DMS 273 (cell line): ENCODE results near the gene BCL11B.
"Not testable (repeated sequence)": the region's sequence is repeated elsewhere in the genome, so short reads cannot be mapped to it uniquely, and the experiment has no call there.

Experiments
- DNase-seq: peaks from one replicate; lab custom pipeline; 2025; ENCODE audit not compliant: unreplicated experiment; lab: John Stamatoyannopoulos, UW

Gene BCL11B

DNA sequence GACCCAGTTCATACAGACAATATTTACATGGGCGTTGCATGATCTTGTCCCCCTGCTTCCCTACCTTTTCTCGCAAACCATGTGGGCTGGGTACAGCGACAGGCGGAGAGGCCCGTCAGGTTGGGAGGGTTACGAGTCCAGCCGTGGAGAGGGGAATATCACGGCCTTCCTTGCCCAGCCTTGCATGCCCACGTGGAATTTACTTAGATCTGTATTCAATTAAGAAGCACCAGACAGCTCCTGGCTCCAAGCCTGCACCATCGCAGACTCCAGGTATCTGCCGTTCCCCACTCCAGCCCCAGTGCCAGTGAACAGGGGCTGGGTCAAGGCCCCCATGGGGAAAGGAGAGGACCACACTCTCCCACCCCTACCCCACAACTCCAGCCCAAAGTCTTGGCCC, 29.8 kb downstream of the BCL11B start:
- DNase-seq: no peak

DNA sequence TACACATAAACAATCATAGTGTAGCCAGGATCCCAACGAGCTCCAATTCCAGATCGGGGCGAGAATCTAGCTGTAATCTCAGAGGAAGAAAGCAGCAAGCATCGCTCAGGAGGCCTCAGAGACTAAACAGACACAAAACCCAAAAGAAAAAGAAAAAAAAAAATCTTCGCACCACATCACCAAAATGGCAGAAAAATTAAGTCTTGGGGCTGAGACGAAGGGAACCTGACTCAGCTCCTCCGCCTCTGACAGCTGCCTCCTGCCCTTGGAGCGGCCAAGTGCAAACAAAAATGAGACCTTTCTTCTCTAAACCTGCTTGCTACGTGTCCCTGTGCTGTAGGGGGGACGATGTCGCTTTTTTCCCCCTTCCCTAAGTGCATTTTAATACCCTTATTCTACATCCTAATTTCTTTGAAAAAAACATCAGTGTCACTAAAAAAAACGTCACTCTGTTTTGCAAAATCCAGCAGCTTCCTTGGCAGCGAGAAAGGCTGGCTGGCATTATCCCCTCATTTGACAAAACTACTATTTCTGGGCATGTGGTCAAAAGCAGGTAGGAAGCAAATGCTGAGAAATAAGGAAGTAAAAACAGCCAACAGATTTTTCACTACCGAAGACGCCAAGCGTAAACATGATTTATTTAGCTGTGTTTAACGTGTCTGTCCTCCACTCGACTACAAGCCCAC, 30.5 kb downstream of the BCL11B start:
- no peak for DNase-seq

DNA sequence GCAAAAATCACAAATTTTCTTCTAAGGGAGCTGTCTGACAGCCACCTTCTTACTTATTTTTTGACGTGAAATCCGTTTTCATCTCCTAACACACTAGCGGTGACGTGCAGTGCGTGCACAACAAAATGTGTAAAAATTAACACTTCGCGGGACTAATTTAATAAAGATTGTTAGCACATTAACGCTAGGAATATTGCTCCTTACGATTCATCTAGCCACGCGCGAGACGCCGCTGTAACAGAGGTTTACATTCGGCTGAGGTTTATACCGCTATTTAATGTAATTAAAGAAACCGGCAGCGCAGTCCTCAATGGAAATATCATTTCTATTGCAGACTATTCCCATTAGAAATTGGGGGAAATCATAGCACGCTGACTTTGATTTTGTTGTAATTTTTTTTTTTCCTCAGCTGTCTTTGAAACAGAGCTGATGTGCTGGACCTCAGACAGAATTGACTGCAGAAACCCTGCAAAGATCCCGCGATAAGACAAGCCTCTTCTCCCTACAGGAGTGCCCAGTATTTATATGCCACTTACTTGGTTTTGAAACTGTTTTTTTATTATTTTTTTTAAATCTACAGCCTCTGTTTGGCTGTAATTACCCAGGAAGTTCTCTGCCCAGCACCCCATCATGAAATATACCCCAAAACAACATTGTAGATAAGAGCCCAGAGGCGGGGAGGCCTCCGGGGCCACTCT, 31.2 kb downstream of the BCL11B start:
- no peak for DNase-seq

DNA sequence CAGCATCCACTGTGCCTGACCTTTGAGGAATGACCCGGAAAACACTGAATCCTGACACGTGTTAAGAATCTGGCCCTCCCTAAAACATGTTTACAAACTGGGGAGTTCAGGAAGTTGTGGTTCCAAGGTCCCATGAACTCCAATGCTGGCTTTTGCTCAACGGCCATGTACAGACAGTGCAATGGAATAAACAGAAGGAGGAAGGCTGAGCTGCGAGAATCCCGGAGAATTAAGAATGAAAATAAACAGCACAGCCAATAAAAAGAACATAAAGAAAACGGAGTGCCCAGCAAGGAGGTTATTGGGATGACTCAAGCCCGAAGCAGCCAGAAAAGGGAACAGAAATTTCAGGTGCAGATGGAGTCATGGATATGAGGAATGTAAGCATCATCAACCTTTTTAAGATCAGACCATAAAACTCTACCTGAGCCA, 32.3 kb downstream of the BCL11B start:
- no peak for DNase-seq

DNA sequence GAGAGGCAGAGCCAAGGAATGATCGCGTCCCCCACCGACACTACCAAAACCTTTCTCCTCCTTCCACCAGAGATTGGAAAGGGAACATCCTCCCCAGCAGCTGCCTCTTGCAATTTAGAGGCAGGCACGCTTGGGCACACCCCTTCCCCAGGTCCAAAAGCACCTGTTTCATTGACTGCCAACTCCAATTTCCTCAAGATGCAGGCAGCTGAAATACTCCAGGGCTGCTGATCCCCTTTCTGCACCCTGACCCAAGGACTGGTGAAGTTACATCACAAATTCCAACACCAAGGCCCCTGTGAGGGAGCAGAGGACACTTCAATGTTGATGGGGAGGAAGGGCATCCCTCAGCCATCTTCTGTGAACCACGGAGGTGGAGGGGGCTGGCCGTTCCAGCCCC, 33.8 kb downstream of the BCL11B start:
- no peak for DNase-seq

DNA sequence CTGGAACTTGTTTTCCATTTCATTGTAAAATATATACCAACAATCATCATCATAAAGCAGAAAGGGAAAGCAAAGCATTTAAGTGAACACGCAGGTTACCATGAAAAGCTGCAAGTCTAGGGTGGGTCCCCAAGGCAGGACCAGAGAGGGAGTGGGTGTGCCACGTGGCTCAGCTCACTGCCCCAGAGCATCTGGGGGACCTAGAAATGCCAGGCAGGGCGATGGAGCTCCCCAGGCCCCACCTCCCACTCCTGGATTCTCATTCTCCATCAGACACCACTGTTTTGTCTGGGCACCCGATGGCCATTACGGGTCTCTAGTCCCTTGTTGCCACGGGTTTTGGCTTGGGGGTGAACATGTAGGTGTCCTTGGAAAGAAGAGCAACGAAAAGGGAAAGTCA, 34.7 kb downstream of the BCL11B start:
- no peak for DNase-seq

DNA sequence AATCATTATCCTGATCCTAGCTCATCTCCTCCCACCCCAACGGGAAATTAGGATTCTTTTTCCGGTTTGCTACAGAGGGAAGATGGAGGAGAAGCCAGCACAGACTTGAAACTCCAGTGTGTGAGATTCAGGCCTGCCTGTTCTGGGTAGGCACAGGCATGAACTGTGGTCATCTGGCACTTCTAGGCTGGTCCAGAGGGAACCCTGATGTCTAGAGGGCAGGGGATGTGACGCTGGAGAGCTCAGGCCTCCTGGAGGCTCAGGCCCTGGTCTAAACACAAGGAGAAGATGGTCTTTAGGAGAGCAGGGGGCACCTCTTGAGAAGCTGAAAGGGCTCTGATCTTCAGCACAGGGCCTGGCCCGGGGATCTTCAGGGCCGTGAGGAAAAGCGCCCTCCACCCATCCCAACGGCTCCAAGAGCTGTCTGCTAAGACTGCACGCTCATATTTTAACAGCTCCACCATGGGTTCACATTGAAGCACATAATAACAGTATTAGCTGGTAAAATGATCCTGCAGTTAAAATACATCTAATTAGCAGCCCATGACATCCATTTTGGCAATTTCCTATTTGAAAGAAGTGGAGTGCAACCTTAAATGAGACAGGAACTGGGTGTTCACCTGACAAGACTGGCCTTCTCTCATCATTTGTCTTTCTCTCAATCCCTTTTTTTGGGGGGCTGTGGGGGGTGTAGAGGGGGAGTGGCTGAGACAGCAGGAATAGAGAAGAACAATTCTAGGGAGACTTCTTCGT, 35.4 kb downstream of the BCL11B start:
- DNase-seq: no peak

DNA sequence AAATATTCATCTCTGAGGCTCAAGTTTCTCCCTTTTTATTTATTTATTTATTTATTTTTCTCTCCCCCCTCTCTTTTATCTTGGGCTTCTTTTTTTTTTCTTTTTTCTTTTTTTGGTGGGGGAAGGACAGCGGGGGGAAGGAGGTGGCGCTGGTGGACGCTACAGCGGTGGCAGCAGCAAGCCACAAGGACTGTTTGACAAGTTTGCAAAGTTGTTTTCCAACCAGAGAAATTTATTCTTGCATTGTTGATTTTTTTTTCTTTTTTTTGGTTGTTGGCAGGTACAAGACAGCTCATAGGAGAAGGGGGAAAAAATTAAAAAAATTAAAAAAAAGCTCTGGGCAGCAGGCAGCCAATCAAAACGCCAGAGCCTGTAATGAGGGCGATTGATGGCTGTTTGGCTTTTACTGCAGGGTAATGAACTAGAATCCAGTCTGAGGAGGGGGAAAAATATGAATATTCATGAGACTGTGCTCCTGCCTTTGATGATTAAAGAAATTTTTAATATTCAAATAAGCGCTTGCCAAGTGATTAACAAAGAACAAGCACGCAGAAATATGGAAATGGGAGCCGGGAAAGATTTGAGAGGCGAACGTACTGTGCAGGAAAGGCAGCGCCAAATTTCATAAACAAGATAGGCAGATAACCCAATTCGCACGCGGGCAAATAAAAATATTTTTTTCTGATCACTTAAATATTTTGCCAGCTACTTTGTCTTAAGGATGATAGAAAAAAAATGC, 36.2 kb downstream of the BCL11B start:
- no peak for DNase-seq

DNA sequence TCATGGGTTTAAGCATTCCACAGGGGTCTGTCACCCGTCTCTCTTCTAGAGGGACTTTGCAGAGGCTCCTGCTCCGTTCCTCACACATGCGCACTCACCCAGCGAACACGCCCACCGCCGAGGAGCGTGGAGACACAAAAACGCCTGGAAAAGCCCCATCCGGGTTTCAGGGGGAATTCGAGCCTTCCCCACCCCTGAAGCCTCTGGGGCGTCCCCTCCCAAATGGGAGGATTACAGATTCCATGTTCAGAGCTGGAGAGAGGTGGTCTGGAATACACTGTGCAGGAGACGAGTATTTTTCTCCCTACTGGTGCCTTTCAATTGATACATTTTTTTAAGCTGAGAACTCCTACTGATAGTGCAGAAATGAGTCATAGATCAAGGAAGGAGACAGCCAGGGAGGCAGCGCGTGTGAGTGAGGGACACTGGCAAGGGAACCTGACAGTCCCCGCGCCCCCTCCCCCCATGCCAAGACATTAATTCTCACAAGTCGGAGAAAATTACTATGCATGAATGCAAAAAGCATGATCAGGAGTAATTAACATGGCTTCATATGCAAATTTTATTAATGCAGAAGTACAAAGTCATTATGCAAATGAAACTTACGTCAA, 36.9 kb downstream of the BCL11B start:
- no peak for DNase-seq

DNA sequence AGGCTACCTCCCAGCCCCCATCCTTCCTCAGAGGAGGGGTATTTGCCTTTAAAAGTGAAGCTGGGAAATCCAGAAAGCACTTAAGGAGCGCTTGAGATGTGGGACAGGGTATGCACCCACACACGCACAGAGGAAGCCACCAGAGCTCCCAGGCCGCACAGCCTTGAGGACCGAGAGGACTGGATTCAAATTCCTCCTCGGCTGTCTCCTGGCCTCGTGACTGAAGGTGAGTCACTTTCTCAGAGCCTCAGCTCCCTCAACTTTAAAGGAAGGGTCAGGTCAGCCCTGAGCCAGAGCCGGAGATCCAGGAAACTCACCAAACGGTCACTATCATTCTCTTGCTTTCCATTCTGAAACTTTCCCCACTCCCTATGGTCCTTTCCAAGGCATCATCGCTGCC, 37.6 kb downstream of the BCL11B start:
- DNase-seq: no peak

DNA sequence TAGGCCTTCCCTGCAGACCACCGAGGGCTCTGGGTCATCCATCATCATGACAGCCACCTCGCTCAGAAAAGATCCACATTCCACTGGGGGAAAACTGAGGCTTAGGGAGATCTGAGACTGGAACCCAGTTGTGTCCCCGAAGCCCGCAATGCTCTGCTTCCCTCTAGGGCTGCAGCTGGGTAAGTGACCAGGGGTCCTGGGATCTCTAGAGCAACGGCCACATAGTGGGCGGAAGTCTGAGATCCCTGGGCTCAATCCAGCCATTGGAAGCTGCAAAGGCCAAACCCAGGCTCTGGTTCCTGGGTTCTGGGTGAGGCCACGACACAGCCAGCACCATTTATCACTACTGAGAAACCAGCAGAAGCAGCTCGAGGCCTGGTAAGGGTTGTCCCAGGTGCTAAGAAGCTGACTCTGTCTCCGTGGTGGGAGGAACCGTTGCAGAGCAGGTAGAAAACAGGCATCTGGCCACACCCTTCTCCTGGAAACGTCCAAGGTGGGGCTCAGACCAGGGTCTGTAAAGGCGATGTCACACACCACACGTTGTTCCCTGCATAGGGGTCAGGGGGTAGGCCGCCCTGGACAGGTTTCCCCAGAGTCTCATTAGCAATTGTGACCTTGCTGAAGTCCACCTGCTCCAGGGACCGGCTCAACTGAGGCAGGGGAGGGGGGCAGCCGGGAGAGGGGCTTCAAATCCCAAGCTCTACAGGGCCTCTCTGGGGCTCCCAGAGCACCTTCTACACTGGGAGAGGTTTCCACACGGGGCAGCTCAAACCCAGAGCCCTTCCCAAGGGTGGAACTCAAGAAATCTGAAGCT, 38.6 kb downstream of the BCL11B start:
- DNase-seq: no peak

DNA sequence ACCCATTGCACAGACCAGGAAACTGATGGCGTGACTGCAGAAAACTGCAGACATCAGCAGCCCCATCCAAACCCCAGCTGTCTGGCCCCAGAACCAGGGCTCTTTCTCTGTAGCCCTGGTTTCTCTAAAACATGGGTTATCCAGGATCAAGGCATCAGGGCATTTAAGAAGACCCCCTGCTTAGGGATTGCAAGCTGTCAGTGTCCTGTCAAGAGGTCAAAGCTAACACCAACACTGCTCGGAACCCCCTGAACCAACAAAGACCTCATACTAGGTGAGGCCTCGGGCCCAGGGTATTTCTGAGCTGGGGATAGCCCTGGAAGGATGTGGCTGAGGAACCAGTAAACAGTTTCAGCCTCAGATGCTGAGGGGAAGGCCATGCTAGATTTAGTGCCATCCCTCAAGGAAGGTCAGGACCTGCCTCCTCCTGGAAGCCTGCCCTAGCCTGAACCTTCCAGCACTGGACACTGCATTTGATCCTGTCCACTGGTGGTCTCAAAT, 39.2 kb downstream of the BCL11B start:
- DNase-seq: no peak

DNA sequence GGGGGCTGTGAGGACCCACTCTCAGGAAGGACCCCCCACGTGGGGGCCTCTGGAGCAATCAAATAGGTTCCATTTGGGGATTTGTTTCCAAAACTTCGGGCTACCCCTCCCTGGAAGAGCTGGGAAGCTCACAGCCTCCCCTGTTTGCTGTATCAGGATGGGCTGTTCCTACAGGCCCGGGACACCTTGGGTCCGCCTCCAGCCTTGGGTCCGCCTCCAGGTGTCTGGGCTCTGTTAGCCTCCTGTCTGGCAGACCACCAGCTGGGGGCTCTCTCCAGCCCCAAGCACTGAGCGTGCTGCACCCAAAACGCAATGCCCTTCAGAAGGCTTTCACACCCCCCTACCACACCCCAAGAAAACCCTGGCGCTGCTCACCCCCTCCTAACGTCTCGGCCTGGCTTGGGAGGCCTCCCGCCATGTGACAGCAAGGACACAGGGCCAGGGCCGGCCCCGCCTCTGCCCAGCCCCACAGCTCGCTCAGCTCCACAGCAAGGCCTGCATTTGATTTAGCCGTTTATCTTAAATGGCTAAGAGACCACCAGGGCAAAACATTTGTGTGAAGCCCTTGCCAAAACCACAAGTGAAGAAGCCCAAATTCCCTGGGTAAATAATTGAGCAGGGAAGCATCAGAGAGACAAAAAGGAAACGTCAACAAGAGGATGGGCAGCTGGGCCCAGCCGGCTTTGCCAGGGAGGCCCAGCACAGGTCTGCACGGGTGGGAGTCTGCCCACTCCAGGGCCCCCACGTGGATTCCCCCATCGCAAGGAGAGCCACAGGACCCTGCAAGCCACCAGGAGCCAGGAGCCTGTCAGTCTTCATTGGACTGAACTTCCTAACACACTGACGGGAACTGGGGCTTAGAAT, 39.9 kb downstream of the BCL11B start:
- peak; percentile 30 for DNase-seq

DNA sequence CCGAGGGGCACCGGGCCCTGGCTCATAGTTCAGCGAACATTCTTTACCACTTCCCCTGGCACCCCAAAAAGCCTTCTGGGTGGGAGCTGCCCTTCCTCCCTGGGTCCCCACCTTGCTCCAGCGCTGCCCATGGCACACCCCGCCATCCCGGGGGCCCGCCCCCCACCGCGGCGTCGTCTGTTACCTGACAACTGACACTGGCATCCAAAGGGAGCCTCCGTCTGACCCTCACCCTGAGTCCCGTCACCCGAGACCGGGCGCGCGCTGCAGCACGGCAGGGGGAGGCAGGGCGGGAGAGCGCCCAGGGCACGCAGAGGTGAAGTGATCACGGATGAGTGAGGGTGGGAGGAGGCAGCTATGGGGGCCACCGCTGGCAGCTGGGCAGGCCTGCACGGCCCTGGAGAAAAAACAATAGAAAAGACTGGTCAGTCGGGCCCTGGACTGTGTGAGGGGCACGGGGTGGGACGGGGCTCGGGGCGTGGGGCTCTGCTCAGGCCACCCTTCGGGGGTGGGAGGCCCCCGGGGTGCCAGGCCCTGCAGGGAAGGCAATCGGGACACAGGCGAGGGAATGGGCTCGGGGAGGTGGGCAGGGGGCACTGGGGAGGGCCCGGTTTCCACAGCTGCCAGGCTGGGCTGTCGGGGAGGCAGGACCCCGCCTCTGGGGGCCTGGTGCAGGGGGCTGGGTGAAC, 40.7 kb downstream of the BCL11B start:
- no peak for DNase-seq

DNA sequence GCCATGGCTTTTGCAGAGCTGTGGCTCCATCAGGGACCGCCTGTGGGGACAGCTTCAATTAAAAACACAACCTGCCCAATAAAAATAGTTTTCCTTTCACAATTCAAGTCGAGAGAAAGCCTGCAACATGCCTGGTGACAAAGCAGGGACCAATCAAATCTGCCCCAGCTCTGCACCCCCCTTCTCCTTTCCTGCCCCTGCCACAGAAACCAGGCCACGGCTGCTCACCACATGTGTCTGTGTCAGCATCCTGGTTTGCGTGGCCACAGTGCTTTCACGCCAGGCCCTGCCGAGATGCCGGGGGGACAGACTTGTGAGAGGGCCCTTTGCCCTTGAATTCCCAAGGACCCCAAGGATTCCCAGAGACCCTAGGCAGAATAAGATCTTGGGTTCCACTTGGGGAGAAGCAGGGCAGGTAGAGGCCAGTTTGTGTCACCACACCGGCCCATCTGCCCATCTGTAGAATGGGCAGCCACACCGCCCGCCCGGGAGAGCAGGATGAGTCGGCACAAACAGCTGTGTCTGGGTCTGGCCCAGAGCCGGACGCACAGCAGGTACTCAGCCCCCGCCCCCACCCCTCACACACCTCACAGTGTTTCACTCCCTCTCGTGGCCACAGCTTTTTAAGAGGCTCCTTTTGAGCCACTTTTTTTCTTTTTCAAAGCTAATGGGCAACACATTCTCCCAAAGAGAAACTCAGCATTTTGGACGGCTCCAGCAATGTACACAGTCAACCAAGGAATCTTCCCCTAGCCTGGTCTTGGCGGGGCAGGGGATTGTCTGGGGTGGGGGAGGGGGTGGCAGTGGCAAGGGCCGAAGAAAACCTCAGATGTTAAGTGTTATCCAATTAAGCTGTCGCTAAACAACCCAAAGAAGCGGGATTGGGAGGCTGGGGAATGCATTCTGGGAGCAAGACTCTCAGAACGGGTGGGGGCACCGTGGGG, 41.5 kb downstream of the BCL11B start:
- peak; percentile 30 for DNase-seq

DNA sequence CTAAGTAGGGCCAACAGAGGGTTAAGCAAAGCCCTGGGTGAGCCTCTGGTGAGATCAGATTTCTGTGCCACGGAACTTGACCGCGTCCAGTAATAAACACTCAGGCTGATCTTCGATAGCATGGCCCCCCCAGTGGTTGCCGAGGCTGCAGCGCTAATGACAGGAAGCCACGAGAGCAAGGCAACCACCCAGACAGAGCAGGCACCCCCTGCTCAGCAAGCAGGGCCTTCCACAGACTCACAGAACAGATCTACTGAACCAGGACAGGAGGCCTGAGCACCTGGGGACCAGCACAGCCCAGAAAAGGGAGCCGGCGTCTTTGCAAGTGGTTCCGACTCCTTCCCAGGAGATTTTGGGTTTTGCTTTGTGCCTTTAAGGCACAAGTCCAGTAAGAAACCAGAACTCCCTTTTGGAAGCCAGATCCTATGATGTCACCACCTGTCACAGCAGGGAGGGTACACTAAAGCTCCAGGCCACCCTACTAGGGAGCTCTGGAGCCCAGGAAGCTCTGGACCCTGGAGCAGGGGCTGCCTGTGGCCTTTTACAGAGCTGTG, 42.3 kb downstream of the BCL11B start:
- no peak for DNase-seq

DNA sequence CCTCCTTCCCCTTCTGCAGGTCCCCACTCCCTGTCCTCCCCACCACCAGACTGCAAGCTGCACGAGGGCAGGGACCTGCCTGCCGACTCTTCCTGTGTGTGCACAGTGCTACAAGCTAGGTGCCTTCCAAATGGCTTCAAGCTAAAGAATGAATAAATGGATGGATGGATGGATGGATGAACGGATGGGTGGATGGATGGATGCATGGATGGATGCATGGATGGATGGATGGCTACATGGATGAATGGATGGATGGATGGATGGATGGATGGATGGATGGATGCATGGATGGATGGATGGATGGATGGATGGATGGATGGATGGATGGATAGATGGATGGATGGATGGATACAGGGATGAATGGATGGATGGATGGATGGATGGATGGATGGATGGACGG, 43.2 kb downstream of the BCL11B start:
- not testable (repeated sequence) for DNase-seq
